ENCODE results near the gene LRRC57.

LRRC57 gene

GRCh38 chr15:42590619-42591237, 42.1 kb upstream of the LRRC57 start:
- TF ChIP-seq CTCF (IDR thresholded peaks at IDR 0.05; ENCODE audit: low read depth, low read length): no peak

GRCh38 chr15:42584031-42584765, 35.6 kb upstream of the LRRC57 start:
- H3K4me3 ChIP-seq (ENCODE audit: low read depth, low read length): no peak overlapping the region
- peak; percentile 10 for DNase-seq (ENCODE audit: low read depth, low spot score)
- in situ Hi-C loops (cut with HindIII; ENCODE audit: low sequenced_read_pairs): no loop called here
- no peak for TF ChIP-seq CTCF (IDR thresholded peaks at IDR 0.05; ENCODE audit: low read depth, low read length)

More at GRCh38 chr15:42590619-42591237, 42.1 kb upstream of the LRRC57 start:
- DNase-seq (ENCODE audit: low read depth, low spot score): no peak
- no peak overlapping the region for H3K4me3 ChIP-seq (ENCODE audit: low read depth, low read length)
- in situ Hi-C loops (cut with HindIII; ENCODE audit: low sequenced_read_pairs): no loop called here

GRCh38 chr15:42582569-42583375, 34.2 kb upstream of the LRRC57 start:
- TF ChIP-seq CTCF (IDR thresholded peaks at IDR 0.05; ENCODE audit: low read depth, low read length): no peak
- in situ Hi-C loops (cut with HindIII; ENCODE audit: low sequenced_read_pairs): no loop called here
- no peak for DNase-seq (ENCODE audit: low read depth, low spot score)
- no peak overlapping the region for H3K4me3 ChIP-seq (ENCODE audit: low read depth, low read length)

GRCh38 chr15:42581272-42581730, 32.7 kb upstream of the LRRC57 start:
- peak overlapping the region; percentile 47 for H3K4me3 ChIP-seq (ENCODE audit: low read depth, low read length)
- in situ Hi-C loops (cut with HindIII; ENCODE audit: low sequenced_read_pairs): no loop called here
- peak; percentile 67 for DNase-seq (ENCODE audit: low read depth, low spot score)
- TF ChIP-seq CTCF (IDR thresholded peaks at IDR 0.05; ENCODE audit: low read depth, low read length): no peak

GRCh38 chr15:42578984-42579537, 30.5 kb upstream of the LRRC57 start:
- in situ Hi-C loops (cut with HindIII; ENCODE audit: low sequenced_read_pairs): no loop called here
- no peak for TF ChIP-seq CTCF (IDR thresholded peaks at IDR 0.05; ENCODE audit: low read depth, low read length)
- no peak overlapping the region for H3K4me3 ChIP-seq (ENCODE audit: low read depth, low read length)
- no peak for DNase-seq (ENCODE audit: low read depth, low spot score)

- in situ Hi-C loops (cut with HindIII; ENCODE audit: low sequenced_read_pairs): no loop called here
- DNase-seq (ENCODE audit: low read depth, low spot score): peak; percentile 85
- no peak for TF ChIP-seq CTCF (IDR thresholded peaks at IDR 0.05; ENCODE audit: low read depth, low read length)
- H3K4me3 ChIP-seq (ENCODE audit: low read depth, low read length): no peak overlapping the region
Measured at GRCh38 chr15:42577514-42578031, 29.0 kb upstream of the LRRC57 start.

All from astrocyte of the spinal cord (primary cell).